Neural cell (in vitro differentiated cells): ENCODE data around the gene IL19. TPM values are rescaled to one million over a fixed set of nuclear protein-coding genes. Genes with fewer than 3 reads are reported as not detected.

ENCODE experiments used
- H2AFZ ChIP-seq: fragments of 200-600, 300-800 bp; sonication (generic), shearing (Covaris generic); 2 replicates; pipeline ENCODE4 v1.6.0; 2014; ENCODE audit warnings: low read depth, mild to moderate bottlenecking, antibody characterized with exemption, low read length, moderate library complexity
- H3F3A ChIP-seq: fragments of 200-600 bp; shearing (Covaris generic); 2 replicates; pipeline ENCODE4 v1.6.1; 2016; ENCODE audit warnings: mild to moderate bottlenecking, moderate library complexity, mixed read lengths, antibody characterized with exemption, low read length; ENCODE audit not compliant: insufficient read depth, poor library complexity, severe bottlenecking
- H3K27ac ChIP-seq: fragments of 200-600, 300-800 bp; sonication (generic), shearing (Covaris generic); 2 replicates; pipeline ENCODE4 v1.5.1; 2014; ENCODE audit warnings: mild to moderate bottlenecking, low read length, moderate library complexity
- H3K27me3 ChIP-seq: fragments of 300-800, 200-600 bp; sonication (generic), shearing (Covaris generic); 2 replicates; pipeline ENCODE4 v1.6.0; 2014; ENCODE audit warnings: mild to moderate bottlenecking, low read depth, low read length, moderate library complexity; ENCODE audit not compliant: insufficient read depth
- H3K36me3 ChIP-seq: fragments of 300-800, 200-600 bp; sonication (generic), shearing (Covaris generic); 2 replicates; pipeline ENCODE4 v1.5.1; 2014; ENCODE audit warnings: mild to moderate bottlenecking, antibody characterized with exemption, low read length, moderate library complexity; ENCODE audit not compliant: insufficient read depth
- H3K4me2 ChIP-seq: fragments of 300-800, 200-600 bp; sonication (generic), shearing (Covaris generic); 2 replicates; pipeline ENCODE4 v1.6.0; 2014; ENCODE audit warnings: mild to moderate bottlenecking, low read length
- H3K4me3 ChIP-seq: fragments of 300-800, 200-600 bp; sonication (generic), shearing (Covaris generic); 2 replicates; pipeline ENCODE4 v1.5.1; 2014; ENCODE audit warnings: mild to moderate bottlenecking, low read length, moderate library complexity
- H3K79me2 ChIP-seq: fragments of 200-600 bp; shearing (Covaris generic); replicated peaks from 2 replicates; pipeline ENCODE4 v1.6.0; 2014; ENCODE audit warnings: mild to moderate bottlenecking, low read length, moderate library complexity; ENCODE audit not compliant: insufficient read depth
- H3K9ac ChIP-seq: fragments of 300-800, 200-600 bp; sonication (generic), shearing (Covaris generic); 2 replicates; pipeline ENCODE4 v1.6.1; 2016; ENCODE audit warnings: mild to moderate bottlenecking, low read length, mixed read lengths
- H3K9me2 ChIP-seq: fragments of 200-600 bp; shearing (Covaris generic); 2 replicates; pipeline ENCODE4 v1.6.1; 2016; ENCODE audit warnings: mild to moderate bottlenecking, low read length, mixed read lengths; ENCODE audit not compliant: insufficient read depth
- H3K9me3 ChIP-seq: fragments of 200-600, 300-800 bp; sonication (generic), shearing (Covaris generic); 2 replicates; pipeline ENCODE4 v1.6.1; 2016; ENCODE audit warnings: mild to moderate bottlenecking, mixed run types, low read length, moderate library complexity, mixed read lengths
- H4K20me1 ChIP-seq: fragments of 200-600 bp; shearing (Covaris generic); 2 replicates; pipeline ENCODE4 v1.6.1; 2016; ENCODE audit warnings: mild to moderate bottlenecking, mixed run types; ENCODE audit not compliant: insufficient read depth
- EP300 ChIP-seq: fragments of 450-650 bp; conservative IDR thresholded peaks from 2 replicates; pipeline ENCODE4 v1.6.1; 2014; ENCODE audit warnings: antibody characterized with exemption, mild to moderate bottlenecking, moderate library complexity; ENCODE audit not compliant: poor library complexity, severe bottlenecking
- EZH2 ChIP-seq: fragments of 200-600, 300-800 bp; shearing (Covaris generic), sonication (generic); IDR thresholded peaks from 2 replicates; pipeline ENCODE4 v1.6.1; 2014; ENCODE audit warnings: antibody characterized with exemption, low read length, borderline replicate concordance, mild to moderate bottlenecking; ENCODE audit not compliant: insufficient read depth, poor library complexity, severe bottlenecking
- MXI1 ChIP-seq: fragments of 450-650 bp; conservative IDR thresholded peaks from 2 replicates; pipeline ENCODE4 v1.6.1; 2014; ENCODE audit warnings: antibody characterized with exemption, mild to moderate bottlenecking; ENCODE audit not compliant: poor library complexity, severe bottlenecking
- POLR2AphosphoS5 ChIP-seq: IDR thresholded peaks from 2 replicates; pipeline ENCODE4 v1.6.1; 2012
- RAD21 ChIP-seq: fragments of 450-650 bp; conservative IDR thresholded peaks from 2 replicates; pipeline ENCODE4 v1.6.1; 2014; ENCODE audit warnings: antibody characterized with exemption, mild to moderate bottlenecking, moderate library complexity
- REST ChIP-seq: IDR thresholded peaks from 2 replicates; pipeline ENCODE4 v1.6.1; 2012; ENCODE audit warnings: borderline replicate concordance
- SMC3 ChIP-seq: fragments of 450-650 bp; conservative IDR thresholded peaks from 2 replicates; pipeline ENCODE4 v1.6.1; 2014; ENCODE audit warnings: antibody characterized with exemption, mild to moderate bottlenecking, moderate library complexity; ENCODE audit not compliant: poor library complexity
- TAF1 ChIP-seq: IDR thresholded peaks from 2 replicates; pipeline ENCODE4 v1.6.1; 2012; ENCODE audit warnings: low read depth
- polyA plus RNA-seq: library from polyadenylated mRNA; depleted of rRNA; stranded (reverse); fragments of >200 nt; gene quantifications from 2 replicates; pipeline ENCODE4 v1.2.3, GENCODE V29; 2014
- TF ChIP-seq, protein P1 (sequence below): fragments of 450-650 bp; IDR thresholded peaks from 2 replicates; pipeline ENCODE4 v1.5.1; 2014; ENCODE audit warnings: antibody characterized with exemption, mild to moderate bottlenecking, moderate library complexity; ENCODE audit not compliant: poor library complexity, severe bottlenecking

The IL19 gene
- polyA plus RNA-seq, 1 donor from 2014 or later = not detected

- H3K9me2 ChIP-seq = no peaks in the 10 kb centered on the region
- H2AFZ ChIP-seq = no peak overlapping the region
- no peaks in the 10 kb centered on the region for H3K27me3 ChIP-seq
- no peak overlapping the region for H3K4me3 ChIP-seq
- no peak overlapping the region for H3K27ac ChIP-seq
- no peaks in the 10 kb centered on the region for H4K20me1 ChIP-seq
- H3K9ac ChIP-seq = no peak overlapping the region
- H3K4me2 ChIP-seq = no peak overlapping the region
- no peaks in the 10 kb centered on the region for H3K36me3 ChIP-seq
- no peaks in the 10 kb centered on the region for H3F3A ChIP-seq
- H3K79me2 ChIP-seq = no peaks in the 10 kb centered on the region
- no peak for TF ChIP-seq POLR2AphosphoS5
- TF ChIP-seq REST = no peak
- TF ChIP-seq EP300 = no peak
- TF ChIP-seq MXI1 = no peak
- no peak for TF ChIP-seq SMC3
- no peaks in the 10 kb centered on the region for H3K9me3 ChIP-seq
Observed at GRCh38 chr1:206824331-206824730, 53.8 kb downstream of the IL19 start.

DNA sequence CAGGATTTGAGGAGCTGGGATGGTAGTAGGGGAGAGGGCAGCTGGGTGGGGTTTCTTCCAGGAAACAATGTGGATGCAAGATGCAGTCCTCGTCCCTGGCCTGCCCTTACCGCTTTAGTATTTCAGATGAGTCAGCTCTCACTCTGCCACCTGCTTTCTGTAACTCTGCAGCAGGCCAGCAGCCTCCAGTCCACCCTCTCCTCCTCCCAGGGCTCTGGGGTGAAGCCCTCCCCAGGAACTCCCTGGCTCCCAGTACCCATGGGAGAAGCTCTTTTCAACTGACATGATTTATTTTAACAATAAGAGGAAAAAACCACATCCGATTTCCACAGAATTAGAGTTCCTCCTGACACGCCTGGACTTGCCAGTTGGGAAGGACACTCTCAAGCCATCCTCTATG is 55.8 kb downstream of the IL19 start:
- Histone ChIP-seq H3K27ac (no peak overlapping the region), H3K27me3 (no peaks in the 10 kb centered on the region), H3K9ac (no peak overlapping the region), H3K4me3 (no peak overlapping the region), H3K79me2 (no peaks in the 10 kb centered on the region), H3F3A (no peaks in the 10 kb centered on the region), H3K36me3 (no peaks in the 10 kb centered on the region), H3K9me3 (no peaks in the 10 kb centered on the region), H2AFZ (no peak overlapping the region), H3K9me2 (no peaks in the 10 kb centered on the region), H4K20me1 (no peaks in the 10 kb centered on the region), H3K4me2 (no peak overlapping the region)
- TF ChIP-seq SMC3 (no peak), MXI1 (no peak), RAD21 (no peak), POLR2AphosphoS5 (no peak), EZH2 (no peak), REST (no peak), EP300 (no peak), TAF1 (no peak)
- TF ChIP-seq, protein P1, sequence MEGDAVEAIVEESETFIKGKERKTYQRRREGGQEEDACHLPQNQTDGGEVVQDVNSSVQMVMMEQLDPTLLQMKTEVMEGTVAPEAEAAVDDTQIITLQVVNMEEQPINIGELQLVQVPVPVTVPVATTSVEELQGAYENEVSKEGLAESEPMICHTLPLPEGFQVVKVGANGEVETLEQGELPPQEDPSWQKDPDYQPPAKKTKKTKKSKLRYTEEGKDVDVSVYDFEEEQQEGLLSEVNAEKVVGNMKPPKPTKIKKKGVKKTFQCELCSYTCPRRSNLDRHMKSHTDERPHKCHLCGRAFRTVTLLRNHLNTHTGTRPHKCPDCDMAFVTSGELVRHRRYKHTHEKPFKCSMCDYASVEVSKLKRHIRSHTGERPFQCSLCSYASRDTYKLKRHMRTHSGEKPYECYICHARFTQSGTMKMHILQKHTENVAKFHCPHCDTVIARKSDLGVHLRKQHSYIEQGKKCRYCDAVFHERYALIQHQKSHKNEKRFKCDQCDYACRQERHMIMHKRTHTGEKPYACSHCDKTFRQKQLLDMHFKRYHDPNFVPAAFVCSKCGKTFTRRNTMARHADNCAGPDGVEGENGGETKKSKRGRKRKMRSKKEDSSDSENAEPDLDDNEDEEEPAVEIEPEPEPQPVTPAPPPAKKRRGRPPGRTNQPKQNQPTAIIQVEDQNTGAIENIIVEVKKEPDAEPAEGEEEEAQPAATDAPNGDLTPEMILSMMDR = no peak
